Activated CD4-positive, alpha-beta T cell treated with anti-CD3 and anti-CD28 coated beads for 4 hours (primary cell): ENCODE results near the gene ST3GAL4.

Experiments
- DNase-seq, 2 donors: peaks; one replicate each; pipeline ENCODE4 v3.0.0-alpha.2; 2020

The ST3GAL4 gene

GRCh38 chr11:126409620-126409985 is 54.1 kb downstream of the ST3GAL4 start:
- DNase-seq = no peak

GRCh38 chr11:126410649-126411048 is 55.2 kb downstream of the ST3GAL4 start:
- no peak for DNase-seq

DNA sequence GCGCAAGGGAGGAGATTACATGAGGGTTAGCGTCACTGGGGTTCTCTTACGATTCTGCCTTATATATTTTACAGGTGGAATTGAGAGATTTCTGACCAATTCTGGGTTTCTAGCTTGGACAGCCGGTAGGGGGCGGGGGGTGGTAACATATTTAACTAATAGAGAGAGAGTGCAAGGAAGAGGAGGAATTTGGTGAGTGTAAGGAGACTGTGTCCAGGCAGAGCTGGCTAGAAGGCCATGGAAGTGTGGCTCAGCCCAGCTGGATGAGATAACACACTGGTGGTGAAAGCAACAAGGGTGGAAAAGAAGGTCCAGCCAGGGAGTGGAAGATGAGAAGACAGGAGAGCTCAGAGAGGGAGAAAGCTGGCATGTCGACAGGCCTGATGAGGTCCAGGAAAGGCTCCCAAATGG is 56.5 kb downstream of the ST3GAL4 start:
- no peak for DNase-seq

- DNase-seq = no peak
Measured at GRCh38 chr11:126413426-126413825, 57.9 kb downstream of the ST3GAL4 start.

- DNase-seq = no peak
Measured at GRCh38 chr11:126413843-126414405, 58.4 kb downstream of the ST3GAL4 start.

DNA sequence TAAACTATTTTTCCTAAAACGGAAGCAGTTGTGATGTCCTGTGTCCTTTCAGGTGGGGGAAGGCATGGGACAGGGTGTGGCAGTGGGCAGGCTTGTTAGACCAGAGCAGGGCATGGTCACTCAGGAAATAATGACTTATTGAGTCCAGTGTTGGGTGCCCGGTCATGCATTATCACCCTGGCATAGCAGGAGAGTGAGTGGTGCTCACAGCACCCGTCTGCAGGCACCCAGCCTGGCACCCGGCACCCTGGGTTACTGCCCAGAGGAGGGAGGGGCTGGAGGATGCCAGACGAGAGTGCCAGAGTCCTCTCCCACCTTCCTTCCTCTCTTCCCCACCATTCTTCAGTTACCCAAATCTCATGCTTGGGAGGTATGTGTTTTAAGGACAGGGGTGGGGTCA is 59.1 kb downstream of the ST3GAL4 start:
- no peak for DNase-seq

GRCh38 chr11:126415128-126415527 is 59.6 kb downstream of the ST3GAL4 start:
- DNase-seq = no peak

DNA sequence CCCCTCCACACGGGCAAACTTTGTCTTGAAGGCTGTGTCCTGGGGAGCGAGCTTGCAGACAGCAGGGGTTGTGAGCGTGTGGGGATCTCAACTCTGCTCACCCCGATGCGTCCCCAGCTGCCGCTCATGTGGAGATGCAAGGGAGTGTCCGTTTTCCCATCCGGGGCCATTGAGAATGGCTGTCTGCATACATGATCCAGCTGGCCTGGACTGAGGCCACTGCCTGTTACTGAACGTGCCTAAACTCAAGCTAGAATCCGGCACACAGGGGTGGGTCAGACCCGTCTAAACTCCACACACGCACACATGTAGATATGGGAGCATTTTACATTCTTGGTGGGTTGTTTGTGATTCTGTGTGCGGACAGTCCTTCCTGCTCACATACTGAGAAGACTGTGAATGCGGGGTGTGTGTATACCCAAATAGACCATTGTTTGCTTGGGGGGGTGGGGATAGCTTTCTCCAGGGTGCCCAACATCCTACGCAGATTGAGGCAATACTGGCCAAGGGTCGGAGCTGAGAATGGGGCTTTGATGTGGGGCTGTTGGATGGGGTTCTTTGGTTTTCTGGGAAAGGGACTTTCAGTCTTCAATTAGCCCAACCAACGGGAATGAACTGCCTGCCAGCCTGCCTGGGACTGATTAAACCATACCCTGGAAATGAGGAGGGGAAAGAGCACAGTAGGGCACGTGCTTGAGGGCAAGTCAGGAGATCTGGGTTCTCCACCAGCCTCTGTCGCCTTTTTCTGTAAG is 60.4 kb downstream of the ST3GAL4 start:
- no peak for DNase-seq

GRCh38 chr11:126416542-126417090 is 61.1 kb downstream of the ST3GAL4 start:
- peak; percentile 54 to 58 for DNase-seq

DNA sequence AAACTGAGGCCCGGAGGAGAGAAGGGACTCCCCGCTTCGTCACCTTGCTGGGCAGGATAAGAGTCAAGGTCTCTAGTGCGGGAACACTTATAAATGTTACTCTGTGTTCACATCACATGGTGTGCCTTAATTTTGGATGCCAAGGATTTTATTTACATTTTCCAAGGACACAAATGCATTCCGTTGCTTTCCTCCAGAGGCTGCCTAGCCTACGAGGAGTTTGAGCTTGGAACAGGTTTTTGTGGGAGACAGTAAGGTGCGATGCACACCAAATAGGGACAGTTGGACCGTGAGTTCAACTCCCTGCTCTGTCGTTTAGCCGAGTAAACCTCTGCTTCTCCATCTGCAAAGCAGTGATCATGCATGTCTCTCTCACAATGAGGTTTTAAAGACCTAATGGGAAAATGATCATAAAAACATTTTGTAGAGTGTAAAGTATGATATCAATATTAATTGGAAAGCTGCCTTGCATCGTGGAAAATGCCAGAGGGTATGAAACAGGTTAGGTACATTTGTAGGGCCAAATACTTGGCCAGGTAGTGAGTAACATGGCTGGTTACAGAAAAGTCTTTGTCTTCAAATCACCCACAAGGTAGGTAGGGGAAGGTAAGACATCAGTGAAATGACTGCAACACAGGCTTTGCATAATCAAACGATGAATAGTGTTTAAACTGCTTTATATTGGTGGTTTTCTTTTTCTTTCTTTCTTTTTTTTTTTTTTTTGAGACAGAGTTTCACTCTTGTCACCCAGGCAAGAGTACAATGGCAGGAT is 61.8 kb downstream of the ST3GAL4 start:
- DNase-seq = no peak

- no peak for DNase-seq
Measured at GRCh38 chr11:126418887-126419286, 63.4 kb downstream of the ST3GAL4 start.

DNA sequence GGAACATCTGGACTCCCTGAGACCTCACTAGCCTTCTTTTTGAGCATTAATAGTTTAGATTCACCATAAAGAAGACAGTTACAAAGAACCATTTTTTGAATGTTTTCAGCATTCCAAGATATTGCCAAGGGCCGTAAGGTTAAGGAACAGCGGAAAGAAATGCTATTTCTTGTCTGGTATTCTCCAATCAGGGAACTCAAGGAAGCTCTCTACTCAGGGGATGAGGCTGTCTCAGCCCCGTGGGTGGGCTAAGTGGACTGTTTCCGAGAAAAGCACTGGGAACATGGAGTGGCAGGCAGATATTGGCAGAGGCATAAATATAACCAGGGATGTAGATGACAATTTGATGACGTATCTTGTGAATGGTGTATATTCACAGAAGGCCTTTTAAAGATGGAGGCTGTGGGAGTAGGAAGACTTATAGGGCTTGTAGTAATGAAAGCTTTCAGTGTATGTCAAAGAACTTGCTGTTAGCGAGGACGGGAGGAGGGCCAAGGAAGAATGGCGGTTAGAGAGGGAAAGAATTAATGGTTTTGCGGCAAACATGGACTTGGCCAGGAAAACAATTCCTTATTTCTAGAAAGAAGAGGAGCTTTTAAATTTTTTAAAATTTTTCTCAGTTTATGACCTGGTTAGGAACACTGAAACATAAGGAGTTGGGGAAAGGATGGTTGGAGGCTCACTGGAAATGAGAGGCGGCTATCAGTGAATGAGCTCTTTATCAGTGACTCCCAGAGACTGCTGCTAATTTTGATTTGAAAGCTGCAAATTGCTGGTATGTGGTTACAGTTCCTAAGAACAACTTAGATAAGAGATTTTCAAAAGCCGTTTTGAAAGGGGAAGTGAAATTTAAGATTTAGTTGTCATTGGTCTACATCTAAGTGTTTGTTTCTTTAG is 64.6 kb downstream of the ST3GAL4 start:
- DNase-seq = no peak

- DNase-seq = no peak
Measured at GRCh38 chr11:126420698-126421256, 65.3 kb downstream of the ST3GAL4 start.

DNA sequence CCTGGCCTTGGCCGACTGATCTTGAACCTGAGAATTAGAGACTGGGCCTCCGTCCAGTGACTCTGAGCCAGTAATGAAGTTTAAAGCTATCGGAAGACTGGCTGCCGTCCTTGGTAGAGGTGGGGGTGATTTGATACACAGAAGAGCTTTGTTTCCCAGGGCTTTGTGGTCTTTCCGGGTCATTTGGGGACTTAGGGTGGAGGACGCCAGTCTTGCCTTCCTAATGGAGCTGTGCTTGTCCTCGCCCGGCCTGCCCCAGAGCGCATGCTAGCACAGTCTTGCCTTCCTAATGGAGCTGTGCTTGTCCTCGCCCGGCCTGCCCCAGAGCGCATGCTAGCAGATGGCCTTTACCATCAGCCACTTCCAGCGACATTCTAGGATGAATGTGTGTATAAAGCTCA is 65.8 kb downstream of the ST3GAL4 start:
- no peak for DNase-seq

DNA sequence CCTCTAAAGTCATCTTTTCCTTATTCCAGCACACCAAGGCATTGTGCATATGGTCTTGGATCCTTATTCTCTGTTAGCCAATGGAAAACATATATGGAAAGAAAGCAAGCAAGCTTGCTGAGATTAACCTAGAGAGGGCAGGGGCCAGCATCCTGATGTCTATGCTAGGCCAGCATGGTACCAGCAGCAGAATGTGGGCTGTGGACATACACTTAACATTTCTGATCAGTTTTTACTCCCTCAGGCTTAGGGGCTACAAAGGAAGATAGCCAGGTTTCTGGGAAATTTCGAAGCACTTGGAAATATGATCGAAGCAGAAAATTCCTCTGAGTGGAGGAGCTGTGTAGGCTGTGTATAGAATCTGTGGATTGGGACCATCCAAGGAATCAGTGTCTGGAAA is 67.0 kb downstream of the ST3GAL4 start:
- DNase-seq = no peak

- DNase-seq = no peak
Measured at GRCh38 chr11:126423154-126423553, 67.7 kb downstream of the ST3GAL4 start.

- no peak for DNase-seq
Measured at GRCh38 chr11:126423743-126424142, 68.3 kb downstream of the ST3GAL4 start.

GRCh38 chr11:126424471-126425039 is 69.1 kb downstream of the ST3GAL4 start:
- DNase-seq = no peak

GRCh38 chr11:126426106-126426505 is 70.6 kb downstream of the ST3GAL4 start:
- DNase-seq = no peak

GRCh38 chr11:126426820-126427749 is 71.6 kb downstream of the ST3GAL4 start:
- DNase-seq = no peak
